GM08714 (cell line): ENCODE data around the gene SCN2B.

ENCODE experiments used
- H3K4me3 ChIP-seq: fragments of 200-500 bp; sonication (Bioruptor generic); 2 replicates; pipeline ENCODE4 v1.5.1; 2014; ENCODE audit warnings: mild to moderate bottlenecking, low read length, inconsistent platforms
- ZNF274 ChIP-seq: IDR thresholded peaks from 2 replicates; pipeline ENCODE4 v1.6.1; 2012; ENCODE audit warnings: mild to moderate bottlenecking, low read depth, low read length

SCN2B gene

DNA sequence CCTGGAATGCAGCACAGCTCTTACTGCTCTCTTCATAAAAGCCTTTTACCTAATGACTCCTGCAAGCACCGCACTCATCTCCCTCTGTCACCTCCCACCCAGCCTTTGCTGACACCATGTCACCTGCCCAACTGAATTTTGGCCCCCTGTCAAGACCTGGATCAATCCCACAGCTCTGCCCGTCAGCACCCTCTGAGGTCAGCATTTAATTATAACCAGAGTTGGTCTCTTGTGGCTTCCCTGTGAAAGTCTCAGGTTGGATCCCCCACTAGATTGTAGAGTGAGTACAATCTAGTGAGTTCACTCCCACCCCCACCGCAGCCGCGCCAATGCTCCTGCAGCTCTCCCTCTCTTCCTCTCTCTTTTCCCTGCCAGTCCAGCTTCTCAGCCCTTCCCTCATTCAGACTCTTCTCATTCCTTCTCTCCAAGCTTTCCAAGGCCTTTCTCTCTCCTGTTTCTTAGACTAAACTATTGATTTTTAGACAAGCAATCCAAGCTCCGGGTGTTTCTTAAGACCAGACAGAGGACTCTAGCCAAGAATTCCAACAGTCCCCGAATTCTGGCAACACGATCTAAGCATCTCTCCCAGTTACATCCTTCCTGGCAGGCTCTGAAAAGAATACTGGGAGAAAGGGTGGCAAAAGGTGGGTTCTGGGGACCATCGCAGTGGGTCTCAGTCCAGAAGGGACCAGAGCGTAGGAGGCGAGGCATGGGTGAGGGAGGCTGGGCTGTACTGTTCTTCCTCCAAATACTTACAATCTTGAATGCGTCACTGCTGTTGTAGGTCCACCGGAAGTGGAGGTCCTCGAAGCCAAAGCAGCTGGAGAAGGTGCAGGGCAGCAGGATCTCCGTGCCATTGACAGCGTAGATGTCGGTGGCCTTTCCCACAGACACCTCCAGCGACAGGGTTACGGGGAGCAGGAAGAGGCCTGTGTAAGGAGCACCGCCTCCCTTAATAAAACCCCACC lies 31.9 kb downstream of the SCN2B start:
- H3K4me3 ChIP-seq, result no peak overlapping the region

DNA sequence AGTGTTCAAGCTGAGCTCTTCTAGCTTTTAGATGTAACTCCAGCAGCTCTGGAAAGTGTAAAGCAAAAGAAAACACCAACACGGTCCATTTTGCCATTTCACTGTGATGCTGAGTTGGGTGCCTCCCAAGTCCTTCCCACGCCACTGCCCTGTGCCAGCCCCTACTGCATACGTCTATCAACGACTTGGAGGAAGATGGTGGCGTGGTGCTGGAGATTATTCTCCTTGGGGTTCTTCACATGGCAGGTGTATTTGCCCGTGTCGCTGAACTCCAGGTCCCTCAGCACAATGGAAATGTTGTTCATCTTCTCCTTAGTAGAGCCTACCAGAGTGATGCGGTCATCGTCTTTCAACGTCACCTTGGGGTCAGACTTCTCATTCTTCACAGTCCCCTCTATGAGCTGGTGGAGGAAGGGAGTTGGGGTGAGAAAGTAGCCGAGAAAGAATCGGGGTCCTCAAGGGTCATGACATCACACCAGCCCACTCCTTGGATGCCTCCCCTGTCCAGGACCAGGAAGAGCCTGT lies 32.7 kb downstream of the SCN2B start:
- no peak overlapping the region for H3K4me3 ChIP-seq
- TF ChIP-seq ZNF274, result no peak

More for the DNA sequence above, 31.9 kb downstream of the SCN2B start:
- no peak for TF ChIP-seq ZNF274

DNA sequence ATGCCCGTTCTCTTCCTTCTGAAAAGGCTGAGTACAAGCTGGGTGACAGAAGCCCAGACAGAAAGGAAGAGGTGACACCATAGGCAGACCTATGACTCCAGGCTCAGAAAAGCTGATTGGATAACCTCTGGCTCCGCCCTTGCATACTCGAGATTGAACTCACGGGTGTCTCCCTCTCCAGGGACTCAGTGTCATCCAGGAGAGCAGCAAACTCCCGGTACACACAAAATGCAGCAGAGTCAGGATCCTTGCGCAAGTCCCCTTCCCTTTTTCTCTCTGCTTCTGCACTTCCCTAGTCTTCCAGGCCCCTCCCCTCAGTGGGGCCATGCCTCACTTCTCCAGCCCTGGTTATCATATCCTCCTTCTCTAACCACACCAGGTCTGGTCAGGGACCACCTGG lies 33.6 kb downstream of the SCN2B start:
- no peak for TF ChIP-seq ZNF274
- H3K4me3 ChIP-seq, result no peak overlapping the region

DNA sequence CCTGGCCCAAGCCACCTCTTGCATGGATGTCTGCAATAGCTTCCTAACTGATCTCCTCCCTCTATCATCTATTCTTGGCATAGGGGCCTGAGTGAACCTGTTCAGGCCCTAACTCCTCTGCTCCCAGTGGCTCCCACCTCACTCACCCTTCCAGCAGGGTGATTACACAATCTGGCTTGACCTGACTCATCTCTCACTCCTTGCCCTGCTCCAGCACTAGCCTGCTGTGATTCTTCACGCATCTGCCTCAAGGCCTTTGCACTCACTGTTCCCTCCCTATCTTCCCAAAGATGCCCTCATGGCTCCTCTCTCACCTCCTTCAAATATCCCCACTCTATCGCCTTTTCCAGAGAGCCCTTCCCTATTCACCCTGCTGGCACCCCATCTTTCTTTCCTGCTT lies 34.4 kb downstream of the SCN2B start:
- TF ChIP-seq ZNF274, result no peak
- H3K4me3 ChIP-seq, result no peak overlapping the region

DNA sequence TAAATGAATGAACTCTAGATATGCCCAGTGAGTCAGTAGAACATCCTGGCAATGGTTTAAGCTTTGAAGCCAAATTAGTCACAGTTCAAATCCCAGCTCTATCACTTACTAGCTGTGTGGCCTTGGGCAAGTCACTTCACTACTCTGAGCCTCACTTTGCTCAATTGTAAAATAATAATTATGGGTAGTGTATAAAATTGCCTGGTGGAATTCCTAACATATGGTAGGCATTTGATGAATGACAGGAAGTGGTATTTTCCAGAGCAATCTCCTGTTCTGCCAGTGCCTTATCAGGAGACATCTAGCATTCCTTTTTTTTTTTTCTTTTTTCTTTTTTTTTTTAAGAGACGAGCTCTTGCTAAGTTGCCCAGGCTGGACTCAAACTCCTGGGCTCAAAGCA lies 36.9 kb downstream of the SCN2B start:
- no peak overlapping the region for H3K4me3 ChIP-seq
- no peak for TF ChIP-seq ZNF274

DNA sequence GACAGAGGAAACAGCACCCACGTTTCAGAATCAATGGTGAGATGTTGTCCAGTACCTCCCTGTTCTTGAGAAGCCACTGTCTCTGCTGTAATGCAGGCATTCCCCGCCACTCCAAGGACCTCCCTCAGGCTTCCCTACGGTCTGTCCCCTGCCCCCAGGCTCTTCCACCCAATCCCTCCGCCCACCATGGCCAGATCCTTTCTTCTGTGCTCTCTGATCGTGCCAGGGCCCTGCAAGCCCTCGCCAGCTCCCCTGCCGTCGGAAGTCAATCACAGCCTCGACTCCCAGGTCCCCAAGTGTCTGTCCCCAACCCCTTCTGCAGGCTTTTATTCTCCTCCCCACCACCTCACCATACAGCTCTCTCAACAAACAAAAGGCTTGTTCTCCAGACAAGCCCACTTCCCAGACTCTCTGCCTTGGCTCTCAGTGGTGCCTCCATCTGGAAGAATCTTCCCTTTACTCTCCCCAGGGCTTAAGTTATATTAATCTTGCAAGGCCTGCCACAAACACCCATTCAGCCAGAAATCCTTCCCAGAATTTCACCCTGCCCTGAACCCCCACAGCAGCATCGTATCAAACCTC lies 37.5 kb downstream of the SCN2B start:
- H3K4me3 ChIP-seq, result no peak overlapping the region
- no peak for TF ChIP-seq ZNF274

DNA sequence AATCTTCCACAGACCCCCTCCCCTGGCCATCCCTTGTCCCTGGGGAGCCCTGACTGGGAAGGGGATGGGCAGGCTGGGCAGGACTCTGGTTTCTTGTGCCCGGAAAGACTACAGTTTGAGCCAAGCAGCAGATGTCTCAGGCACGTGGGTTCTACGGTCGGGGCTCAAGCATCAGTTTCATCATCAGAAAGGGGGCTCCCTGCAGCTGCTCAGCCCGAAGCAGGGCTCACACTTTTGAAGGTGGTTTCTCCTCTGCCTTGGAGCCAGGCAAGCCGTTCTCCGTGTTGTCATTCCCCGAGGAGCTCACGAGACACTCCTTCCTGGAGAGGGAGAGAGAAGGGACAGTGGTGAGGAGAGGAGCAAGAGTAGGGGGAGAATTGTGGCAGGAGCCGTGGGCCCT lies 39.6 kb downstream of the SCN2B start:
- H3K4me3 ChIP-seq, result no peak overlapping the region
- TF ChIP-seq ZNF274, result no peak

DNA sequence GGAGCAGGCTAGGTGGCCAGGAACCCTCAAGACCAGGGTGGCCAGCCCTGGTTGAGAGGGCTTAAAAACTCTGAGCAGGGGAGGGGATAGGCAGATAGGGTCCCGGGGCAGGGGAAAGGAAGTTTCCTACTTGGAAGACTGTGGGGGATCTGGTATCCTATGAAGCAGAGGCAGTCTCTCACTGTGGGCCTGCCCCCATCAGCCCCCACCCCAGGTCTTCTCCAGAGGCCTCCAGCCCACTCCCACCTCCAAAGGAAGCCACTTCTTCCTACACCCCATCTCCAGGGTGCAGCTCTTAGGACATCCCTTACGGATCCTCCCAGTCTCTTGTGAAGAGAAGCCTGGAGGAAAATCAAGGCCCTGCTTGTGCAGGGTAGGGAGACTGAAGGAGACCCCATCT lies 40.1 kb downstream of the SCN2B start:
- H3K4me3 ChIP-seq, result no peak overlapping the region
- no peak for TF ChIP-seq ZNF274

DNA sequence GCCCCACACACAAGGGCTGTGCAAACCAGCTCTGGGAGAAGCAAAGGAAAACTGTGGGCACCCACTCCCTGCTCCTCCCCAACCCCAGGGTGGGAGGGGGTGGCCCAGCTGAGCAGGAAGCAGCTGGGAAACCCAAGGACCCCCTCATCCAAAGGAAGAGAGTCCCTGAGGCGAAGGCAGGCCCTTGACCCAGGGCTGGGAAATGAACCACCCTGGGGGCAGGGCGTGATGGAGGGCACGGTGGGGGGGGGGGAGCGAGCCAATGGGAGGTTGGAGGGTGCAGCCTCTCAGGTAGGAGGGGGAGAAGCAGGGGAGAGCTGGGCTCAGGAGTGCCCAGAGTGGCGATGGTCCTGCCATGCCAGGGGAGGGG lies 40.7 kb downstream of the SCN2B start:
- no peak overlapping the region for H3K4me3 ChIP-seq
- TF ChIP-seq ZNF274, result no peak

DNA sequence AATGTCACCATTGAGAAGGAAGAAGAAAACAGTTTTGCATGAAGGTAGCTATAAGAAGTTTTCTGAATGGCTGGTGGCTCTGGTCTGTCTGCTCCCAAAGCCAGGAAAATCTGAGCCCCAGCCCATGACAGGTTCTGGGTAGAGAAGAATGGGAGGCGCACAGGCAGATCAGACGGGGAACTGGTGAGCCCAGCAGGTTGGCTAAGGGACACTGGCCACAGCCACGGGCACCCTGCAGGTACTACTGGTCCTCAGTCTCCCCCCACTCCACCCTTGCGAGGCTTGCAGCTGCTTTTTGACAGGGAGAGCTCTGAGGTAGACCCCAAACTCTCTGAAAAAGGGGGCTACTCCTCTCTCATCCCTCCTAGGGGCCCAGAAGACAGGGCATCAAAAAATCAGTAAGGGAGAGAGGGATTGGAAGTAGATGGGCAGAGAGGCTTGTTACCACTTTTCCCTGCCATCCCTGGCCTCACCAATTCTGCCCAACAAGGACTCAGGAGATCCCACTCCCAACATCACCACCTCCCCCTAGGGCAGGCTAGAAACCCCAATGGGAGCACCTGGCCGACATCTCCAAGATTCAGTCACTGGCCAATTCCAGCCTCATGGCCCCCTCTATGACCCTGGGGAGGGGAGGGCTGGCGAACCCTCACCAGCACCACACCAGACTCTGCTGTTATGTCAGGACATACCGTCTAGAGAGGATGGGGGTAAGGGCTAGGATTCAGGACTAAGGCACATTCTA lies 41.2 kb downstream of the SCN2B start:
- no peak for TF ChIP-seq ZNF274

DNA sequence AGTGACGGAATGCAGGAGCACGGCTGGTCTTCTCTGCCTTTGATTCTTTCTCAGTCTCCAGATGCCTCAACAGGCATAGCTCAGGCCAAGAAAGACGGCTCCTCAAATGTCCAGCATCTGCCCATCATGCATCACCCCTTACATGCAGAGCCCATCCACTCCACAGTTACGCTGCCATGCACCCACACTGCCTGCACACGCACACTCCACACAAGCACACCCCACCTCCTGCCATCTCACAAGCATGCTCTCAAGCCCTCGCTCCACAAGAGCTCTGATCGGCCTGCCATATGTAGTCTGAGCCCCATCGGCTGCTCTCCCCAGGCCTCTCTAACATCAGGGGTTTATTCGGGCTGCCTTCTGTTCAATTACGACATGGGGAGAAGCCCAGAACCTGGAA lies 42.6 kb downstream of the SCN2B start:
- TF ChIP-seq ZNF274, result no peak
- no peak overlapping the region for H3K4me3 ChIP-seq

More for the DNA sequence above, 41.2 kb downstream of the SCN2B start:
- no peak overlapping the region for H3K4me3 ChIP-seq

DNA sequence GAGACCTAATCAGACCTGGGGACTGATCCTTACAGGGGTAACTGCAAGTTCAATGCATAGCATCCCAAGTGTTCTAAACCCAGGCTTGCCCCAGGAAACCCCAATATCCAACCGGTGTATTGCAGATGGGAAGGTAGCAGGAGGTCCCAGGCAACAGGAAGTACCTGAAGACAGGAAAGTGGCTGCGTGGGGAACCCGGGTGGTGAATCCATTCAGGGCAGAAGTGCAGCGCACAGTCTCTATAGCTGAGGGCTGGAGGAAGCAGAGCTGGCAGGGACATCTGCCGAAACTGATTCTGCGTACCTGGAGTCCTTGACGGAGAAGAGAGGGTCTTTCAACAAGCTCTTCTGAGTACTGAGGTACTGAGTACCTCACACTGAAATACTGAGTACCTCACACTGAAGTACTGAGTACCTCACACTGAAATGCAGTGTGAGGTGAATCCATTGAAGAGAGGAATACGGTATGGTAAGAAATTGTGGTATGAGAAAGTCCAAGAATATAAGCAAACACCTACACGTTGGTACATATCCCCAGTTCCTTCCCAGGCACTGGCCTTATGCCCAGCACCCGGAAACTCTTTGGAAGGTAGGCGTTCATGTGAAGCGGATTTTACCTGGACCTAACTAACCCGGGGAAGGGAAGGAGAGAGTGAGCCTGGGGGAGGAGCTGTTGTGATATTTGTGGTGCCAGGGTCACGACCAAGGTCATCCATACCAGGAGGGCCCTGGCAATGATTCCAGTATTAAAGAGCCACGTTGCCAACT lies 43.9 kb downstream of the SCN2B start:
- TF ChIP-seq ZNF274, result no peak
- no peak overlapping the region for H3K4me3 ChIP-seq

DNA sequence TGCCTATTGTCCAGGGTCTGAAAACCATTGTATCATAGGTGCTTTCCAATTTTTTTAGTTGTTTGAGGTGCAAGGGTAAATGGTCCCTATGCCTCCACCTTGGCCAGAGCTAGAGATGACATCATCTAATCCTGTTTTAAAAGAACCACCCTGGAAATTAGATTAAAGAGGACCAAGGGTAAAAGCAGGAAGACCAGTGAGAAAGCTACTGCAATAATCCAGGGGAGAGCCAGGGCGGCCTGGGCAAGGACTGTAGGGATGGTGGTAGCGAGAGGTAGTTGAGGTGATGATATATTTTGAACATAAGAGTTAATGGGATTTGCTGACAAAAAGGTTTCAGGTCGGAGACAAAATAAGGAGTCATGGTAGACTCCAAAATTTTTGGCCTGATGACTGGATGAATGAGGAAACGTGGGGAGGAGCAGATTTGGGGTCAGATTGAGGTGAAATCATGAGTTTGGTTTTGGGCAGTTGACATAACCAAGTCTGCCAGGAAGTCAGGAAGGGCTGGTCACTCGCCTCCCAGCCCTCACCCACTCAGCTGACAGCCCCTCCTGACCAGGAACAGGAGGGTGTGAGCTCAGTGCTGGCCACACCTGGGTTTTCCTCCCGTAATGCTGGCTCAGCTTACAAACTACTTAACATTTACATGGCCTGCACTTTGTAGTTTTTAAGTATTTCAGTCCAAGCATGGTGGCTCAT lies 46.8 kb downstream of the SCN2B start:
- no peak overlapping the region for H3K4me3 ChIP-seq
- TF ChIP-seq ZNF274, result no peak
